Measurements from ENCODE around the gene ADARB1.

Gene ADARB1

GRCh38 chr21:45039317-45040156, 34.8 kb upstream of the ADARB1 start:
- DNase-seq (ENCODE audit: low read depth), result no peak

DNA sequence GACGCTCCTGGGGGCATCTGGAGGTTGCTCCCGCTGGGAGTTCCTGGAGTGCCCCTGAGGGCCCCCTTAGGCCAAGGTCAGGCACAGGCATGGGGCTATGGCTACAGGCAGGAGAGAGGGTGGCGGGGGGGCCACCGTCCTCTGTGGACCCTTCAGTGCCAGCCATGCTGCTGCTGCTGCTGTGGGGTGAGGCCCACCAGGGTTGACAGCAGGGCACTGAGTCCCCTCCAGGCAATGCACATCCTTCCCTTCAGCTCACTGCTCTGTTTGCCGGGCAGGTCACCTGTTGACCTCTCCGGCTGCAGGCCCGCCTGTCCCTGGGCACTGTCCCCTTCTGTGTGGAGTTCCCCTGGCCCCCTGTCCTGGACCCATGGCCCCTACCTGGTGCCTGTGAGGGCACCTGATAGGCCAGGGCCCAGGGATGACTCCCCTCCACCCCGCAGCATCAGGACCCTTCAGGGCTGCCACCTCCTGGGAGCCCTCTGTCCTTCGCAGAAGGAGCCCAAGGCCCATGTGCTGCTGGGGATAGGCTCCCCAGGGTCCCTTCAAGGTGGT, 34.1 kb upstream of the ADARB1 start:
- no peak for DNase-seq (ENCODE audit: low read depth)

DNA sequence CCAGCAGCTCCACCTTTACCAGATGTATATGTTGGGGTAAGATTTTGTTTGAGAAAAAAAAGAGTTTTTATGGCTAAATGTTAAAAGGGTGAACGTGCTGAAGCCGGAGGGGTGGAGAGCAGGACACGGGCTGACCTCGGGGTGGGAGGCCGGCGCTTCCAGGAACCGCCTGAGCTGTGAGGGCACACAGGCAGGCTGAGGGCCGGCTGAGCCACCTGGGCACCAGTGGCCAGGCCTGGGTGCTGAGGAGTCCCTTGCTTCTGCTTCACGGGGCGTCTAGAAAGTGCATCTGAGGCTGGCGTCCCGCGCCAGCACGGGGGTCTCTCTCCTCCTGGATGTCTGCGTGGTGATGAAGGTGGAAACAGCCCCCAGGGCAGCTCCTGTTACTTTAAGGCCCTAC, 33.6 kb upstream of the ADARB1 start:
- no peak for DNase-seq (ENCODE audit: low read depth)

- DNase-seq (ENCODE audit: low read depth), result peak; percentile 88
These were observed 33.0 kb upstream of the ADARB1 start for GRCh38 chr21:45041351-45041805.

DNA sequence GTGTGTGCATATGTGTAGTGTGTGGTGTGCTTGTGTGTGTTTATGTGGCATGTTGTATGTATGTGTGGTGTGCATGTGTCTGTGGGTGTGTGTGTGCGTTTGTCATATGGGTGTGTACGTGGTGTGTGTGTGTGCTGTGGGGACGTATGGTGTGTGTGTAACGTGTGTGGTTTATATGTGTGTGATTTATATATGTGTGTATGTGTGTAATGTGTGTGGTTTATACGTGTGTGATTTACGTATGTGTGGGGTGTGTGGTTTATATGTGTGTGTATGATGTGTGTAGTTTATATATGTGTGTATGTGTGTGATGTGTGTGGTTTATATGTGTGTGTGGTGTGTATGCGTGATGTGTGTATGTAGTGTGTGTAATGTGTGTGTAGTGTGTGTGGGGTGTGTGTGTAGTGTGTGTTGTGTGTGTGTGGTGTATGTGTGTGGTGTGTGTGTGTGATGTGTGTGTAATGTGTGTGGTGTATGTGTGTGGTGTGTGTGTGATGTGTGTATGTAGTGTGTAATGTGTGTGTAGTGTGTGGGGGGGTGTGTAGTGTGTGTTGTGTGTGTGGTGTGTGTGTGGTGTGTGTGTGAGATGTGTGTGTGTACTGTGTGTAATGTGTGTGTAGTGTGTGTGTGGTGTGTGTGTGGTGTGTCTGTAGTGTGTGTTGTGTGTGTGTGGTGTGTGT, 32.3 kb upstream of the ADARB1 start:
- no peak for DNase-seq (ENCODE audit: low read depth)

- DNase-seq (ENCODE audit: low read depth), result no peak
These were observed 31.7 kb upstream of the ADARB1 start for GRCh38 chr21:45042664-45043161.

GRCh38 chr21:45043541-45044020, 30.8 kb upstream of the ADARB1 start:
- no peak for DNase-seq (ENCODE audit: low read depth)

- DNase-seq (ENCODE audit: low read depth), result peak; percentile 31
These were observed 28.9 kb upstream of the ADARB1 start for GRCh38 chr21:45045481-45045880.

GRCh38 chr21:45047257-45047656, 27.1 kb upstream of the ADARB1 start:
- DNase-seq (ENCODE audit: low read depth), result no peak

GRCh38 chr21:45048026-45048698, 26.2 kb upstream of the ADARB1 start:
- DNase-seq (ENCODE audit: low read depth), result no peak

GRCh38 chr21:45048968-45049367, 25.4 kb upstream of the ADARB1 start:
- peak; percentile 34 for DNase-seq (ENCODE audit: low read depth)

DNA sequence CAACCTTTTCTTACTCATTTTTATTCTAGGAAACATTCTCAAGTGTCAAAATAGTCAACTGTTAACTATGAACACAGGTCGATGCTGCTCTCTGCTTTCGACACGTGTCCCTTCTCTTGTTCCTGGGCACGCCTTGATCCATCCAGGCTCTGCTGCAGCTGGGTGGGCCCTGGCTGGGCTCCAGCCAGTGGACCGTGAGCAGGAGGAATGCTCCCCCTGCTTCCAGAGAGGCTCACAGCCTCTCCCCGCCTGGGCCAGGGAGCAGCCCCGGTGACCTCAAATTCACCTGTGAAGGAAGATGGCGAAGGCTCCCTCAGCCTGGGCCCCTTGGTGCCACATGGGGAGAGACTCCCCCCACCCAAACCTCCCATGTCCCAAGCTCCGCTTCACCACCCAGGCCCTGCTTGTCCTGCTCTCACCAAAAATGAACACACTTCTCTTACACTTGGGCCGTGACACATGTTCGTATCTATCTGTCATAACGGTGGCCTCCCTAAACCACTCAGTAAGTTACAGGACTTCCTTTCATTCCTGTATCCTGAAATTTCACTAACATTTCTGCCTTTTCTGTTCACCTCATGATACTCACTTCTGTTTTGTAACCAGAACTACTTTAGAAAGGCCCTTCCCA, 24.6 kb upstream of the ADARB1 start:
- peak; percentile 36 for DNase-seq (ENCODE audit: low read depth)

DNA sequence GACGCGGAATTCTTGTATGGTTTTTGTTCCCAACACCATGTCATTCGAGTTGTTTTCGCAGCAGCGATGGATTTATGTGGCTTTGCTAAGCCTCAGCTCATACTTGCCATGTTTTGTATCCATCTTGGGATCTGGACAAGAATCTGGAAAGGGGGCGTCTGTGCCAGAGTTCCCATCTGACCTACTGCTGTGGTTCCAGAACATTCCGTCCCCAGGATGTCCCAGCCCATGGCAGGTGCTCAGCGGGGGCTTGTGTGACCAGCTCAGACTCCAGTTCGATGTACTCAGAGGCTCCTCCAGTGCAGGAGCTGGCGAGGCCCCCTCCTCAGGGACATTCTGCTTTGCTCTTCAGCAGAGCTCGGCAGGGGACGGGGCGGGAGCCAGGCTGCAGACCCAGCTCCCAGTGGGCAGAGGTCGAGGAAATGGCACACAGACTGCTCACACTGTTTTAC, 24.0 kb upstream of the ADARB1 start:
- DNase-seq (ENCODE audit: low read depth), result peak; percentile 46

DNA sequence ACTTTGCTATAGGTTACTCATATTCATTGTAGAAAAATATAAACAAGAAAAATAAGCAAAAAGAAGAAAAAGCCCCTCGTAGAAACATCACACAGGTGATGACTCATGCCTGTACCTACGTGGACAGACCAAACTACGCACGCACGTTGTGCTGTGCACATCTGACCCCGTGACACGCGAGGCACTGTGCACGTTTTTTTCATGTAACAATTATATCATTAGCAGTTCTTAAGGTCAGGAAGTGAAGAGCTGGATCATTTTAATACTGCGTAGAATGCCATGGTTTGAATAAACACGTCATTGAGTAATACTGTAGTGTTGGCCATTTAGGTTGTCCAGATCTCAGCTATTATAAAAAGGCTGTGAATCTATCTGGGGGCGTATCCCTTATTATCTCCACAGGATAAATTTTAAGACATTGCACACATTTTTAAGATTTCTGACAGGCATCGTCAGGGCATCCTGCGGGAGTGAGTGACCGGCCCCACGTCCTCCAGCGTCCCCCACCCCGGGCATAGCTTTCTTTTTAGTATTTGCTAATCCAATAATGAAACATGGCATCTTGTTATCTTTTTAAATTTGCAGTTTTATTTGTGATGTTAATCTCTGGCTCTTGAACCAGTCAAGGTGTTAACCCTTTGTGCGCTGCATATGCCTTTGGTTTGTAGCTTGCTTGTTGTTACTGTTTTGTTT, 23.4 kb upstream of the ADARB1 start:
- peak; percentile 95 for DNase-seq (ENCODE audit: low read depth)

DNA sequence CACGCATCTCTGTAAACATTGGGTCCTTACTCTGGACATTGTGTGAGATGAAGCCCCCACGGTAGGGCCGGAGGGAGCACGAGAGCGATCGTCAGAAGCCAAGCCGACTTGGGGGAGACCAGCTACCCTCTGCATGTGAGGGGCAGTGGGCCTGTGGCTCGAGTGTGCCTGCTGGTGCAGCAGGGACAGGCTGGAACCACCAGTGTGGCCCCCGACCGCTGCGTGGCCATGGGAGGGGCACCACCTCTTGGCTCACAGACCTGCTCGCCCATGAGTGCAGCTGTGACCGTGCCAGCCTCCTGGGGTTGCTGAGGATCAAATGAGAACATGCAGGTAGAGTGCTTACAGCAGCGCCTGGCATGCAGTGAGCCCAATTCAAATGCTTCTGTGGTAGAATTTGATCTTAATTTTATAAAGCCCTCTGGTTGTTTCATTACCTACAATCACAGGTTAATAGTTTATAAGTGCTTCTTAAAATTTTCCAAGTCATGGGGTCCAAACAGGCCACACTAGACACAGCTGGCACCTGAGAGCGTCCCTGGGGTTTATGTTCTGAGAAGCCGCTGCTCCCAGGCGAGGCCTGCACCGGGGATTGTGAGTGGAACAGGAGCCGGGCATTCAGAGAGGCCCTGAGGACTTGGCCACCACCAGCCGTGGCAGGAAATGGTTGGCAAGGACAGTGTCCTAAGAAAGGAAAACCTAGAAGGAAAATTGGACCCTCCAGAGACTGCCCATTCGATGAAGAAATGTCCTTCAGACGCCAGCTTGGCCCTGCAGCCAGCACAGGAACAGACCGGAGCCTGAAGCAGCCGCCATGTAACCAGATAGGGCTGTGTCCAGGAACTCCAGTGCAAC, 22.6 kb upstream of the ADARB1 start:
- no peak for DNase-seq (ENCODE audit: low read depth)

DNA sequence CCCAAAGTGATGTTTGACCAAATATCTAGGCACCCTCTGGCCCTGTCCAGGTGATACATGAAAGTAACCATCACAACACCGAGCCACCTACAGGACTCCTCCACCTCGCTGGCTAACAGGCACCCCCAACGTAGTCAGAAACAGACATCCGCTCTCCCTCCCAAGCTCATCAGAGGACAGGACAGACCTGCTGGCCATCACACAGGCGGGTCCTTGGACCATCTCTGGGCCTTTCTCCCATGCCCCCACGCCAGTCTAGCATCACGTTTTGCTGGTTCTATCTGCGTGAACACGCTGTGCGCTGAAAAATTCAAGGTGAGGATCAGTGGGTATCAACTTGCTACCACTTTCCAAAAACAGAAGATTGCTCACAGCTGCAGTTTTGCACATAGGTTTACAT, 21.4 kb upstream of the ADARB1 start:
- DNase-seq (ENCODE audit: low read depth), result no peak

GRCh38 chr21:45053561-45054226, 20.7 kb upstream of the ADARB1 start:
- DNase-seq (ENCODE audit: low read depth), result no peak

GRCh38 chr21:45054227-45054926, 20.0 kb upstream of the ADARB1 start:
- no peak for DNase-seq (ENCODE audit: low read depth)

All from iris pigment epithelial cell (primary cell).